Astrocyte of the cerebellum (primary cell): ENCODE data around the gene NCMAP.

ENCODE experiments used
- DNase-seq: peaks from one replicate; pipeline ENCODE4 v3.0.0-alpha.2; 2011; ENCODE audit warnings: low read depth
- H3K4me3 ChIP-seq: 2 replicates; pipeline ENCODE4 v1.5.1; 2011; ENCODE audit warnings: mild to moderate bottlenecking, low read depth, low read length, moderate library complexity
- in situ Hi-C: cut with HindIII; loops from 2 replicates; pipeline ENCODE4 v1.10.0; 2017; ENCODE audit warnings: low sequenced_read_pairs
- TF ChIP-seq, protein P1 (sequence below): IDR thresholded peaks from 2 replicates; pipeline ENCODE4 v1.5.1; 2012; ENCODE audit warnings: low read length, low read depth, moderate library complexity, mild to moderate bottlenecking; ENCODE audit errors: missing control alignments

NCMAP gene

GRCh38 chr1:24553931-24554330 lies 2.0 kb upstream of the NCMAP start:
- TF ChIP-seq, protein P1, sequence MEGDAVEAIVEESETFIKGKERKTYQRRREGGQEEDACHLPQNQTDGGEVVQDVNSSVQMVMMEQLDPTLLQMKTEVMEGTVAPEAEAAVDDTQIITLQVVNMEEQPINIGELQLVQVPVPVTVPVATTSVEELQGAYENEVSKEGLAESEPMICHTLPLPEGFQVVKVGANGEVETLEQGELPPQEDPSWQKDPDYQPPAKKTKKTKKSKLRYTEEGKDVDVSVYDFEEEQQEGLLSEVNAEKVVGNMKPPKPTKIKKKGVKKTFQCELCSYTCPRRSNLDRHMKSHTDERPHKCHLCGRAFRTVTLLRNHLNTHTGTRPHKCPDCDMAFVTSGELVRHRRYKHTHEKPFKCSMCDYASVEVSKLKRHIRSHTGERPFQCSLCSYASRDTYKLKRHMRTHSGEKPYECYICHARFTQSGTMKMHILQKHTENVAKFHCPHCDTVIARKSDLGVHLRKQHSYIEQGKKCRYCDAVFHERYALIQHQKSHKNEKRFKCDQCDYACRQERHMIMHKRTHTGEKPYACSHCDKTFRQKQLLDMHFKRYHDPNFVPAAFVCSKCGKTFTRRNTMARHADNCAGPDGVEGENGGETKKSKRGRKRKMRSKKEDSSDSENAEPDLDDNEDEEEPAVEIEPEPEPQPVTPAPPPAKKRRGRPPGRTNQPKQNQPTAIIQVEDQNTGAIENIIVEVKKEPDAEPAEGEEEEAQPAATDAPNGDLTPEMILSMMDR: no peak
- no peak for DNase-seq
- in situ Hi-C loops: no loop called here
- H3K4me3 ChIP-seq: no peak overlapping the region

DNA sequence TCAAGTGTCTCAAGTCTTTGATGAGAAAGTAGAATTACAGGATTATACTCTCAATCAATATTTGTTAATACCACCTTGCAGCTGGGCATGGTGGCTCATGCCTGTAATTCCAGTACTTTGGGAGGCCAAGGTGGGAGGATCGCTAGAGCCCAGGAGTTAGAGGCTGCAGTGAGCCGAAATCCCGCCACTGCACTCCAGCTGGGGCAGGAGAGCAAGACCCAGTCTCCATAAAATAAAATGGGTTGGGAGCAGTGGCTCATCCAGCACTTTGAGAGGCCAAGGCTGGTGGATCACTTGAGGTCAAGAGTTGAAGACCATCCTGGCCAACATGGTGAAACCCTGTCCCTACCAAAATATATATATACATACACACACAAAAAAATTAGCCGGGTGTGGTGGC lies 1.2 kb upstream of the NCMAP start:
- in situ Hi-C loops: no loop called here
- no peak for DNase-seq
- TF ChIP-seq, protein P1: no peak

DNA sequence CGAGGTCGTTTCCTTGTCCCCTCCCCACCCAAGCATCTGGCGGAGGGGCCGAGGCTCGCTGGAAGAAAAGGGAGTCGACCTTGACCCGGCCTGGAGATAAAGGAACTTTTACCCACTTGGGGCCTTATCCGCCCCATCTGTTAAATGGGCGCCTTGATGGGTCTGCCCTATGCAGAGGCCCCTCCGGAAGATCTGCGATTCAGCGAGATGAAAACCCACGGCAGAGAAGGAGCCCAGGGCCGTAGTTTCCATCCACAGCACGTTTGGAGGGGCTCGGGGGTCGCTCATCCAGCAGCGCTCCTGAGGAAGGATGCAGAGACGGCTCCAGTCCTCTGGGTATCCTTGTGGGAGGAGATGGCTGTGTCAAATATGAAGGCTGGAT lies 518 bp downstream of the NCMAP start:
- DNase-seq: no peak
- TF ChIP-seq, protein P1: no peak
- H3K4me3 ChIP-seq: no peak overlapping the region
- in situ Hi-C loops: no loop called here

More for the DNA sequence above, 1.2 kb upstream of the NCMAP start:
- no peak overlapping the region for H3K4me3 ChIP-seq

GRCh38 chr1:24557220-24557619 lies 1.3 kb downstream of the NCMAP start:
- no peak for DNase-seq
- H3K4me3 ChIP-seq: no peak overlapping the region
- TF ChIP-seq, protein P1: no peak
- in situ Hi-C loops: no loop called here

DNA sequence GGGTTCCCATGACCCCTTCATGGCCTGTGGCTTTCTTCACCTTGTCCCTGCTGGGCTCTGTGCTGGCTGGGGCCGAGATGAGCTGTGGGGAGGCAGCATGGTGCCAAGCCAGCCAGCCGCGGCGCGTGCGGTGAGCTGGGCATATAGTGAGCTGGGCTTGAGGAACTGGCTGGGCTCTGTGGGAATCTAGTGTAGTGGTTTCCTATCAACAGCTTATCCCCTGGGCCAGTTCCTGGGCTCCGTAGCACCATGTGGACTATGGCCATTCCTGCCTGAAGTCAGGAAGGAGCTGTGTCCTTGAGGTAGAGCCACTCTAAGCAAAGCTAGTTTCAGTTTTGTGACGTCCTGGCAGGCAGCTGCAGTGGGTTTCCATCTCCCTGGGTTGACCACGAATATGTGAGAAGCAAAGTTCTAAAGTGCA lies 1.8 kb downstream of the NCMAP start:
- no peak overlapping the region for H3K4me3 ChIP-seq
- TF ChIP-seq, protein P1: no peak
- in situ Hi-C loops: no loop called here
- DNase-seq: peak; percentile 18

- in situ Hi-C loops: no loop called here
- H3K4me3 ChIP-seq: no peak overlapping the region
- DNase-seq: no peak
- TF ChIP-seq, protein P1: no peak
Observed at GRCh38 chr1:24558455-24558854, 2.6 kb downstream of the NCMAP start.
